Effector memory CD4-positive, alpha-beta T cell (primary cell): ENCODE measurements around the gene DNM3.
"Not testable (repeated sequence)": the region's sequence is repeated elsewhere in the genome, so short reads cannot be mapped to it uniquely, and the experiment has no call there.

ENCODE experiments used
- DNase-seq, 3 donors: peaks; one replicate each; pipeline ENCODE4 v3.0.0-alpha.2; 2020
- H3K27ac ChIP-seq: 2 replicates; pipeline ENCODE4 v1.7.0; 2013; ENCODE audit warnings: mild to moderate bottlenecking, low read length, moderate library complexity; ENCODE audit not compliant: insufficient read depth, poor library complexity, severe bottlenecking
- H3K27me3 ChIP-seq: replicated peaks from 2 replicates; pipeline ENCODE4 v1.7.0; 2013; ENCODE audit warnings: mild to moderate bottlenecking, low read length; ENCODE audit not compliant: insufficient read depth, control insufficient read depth, poor library complexity, severe bottlenecking
- H3K36me3 ChIP-seq: 2 replicates; pipeline ENCODE4 v1.7.0; 2013; ENCODE audit warnings: mild to moderate bottlenecking, low read length, moderate library complexity; ENCODE audit not compliant: control insufficient read depth, insufficient read depth
- H3K4me1 ChIP-seq: 2 replicates; pipeline ENCODE4 v1.7.0; 2013; ENCODE audit warnings: low read length, mild to moderate bottlenecking; ENCODE audit not compliant: control insufficient read depth, insufficient read depth, poor library complexity, severe bottlenecking
- H3K4me3 ChIP-seq: 2 replicates; pipeline ENCODE4 v1.7.0; 2013; ENCODE audit warnings: low read length, low read depth, mild to moderate bottlenecking; ENCODE audit not compliant: insufficient read depth, poor library complexity, severe bottlenecking
- H3K9me3 ChIP-seq: 2 replicates; pipeline ENCODE4 v1.7.0; 2013; ENCODE audit warnings: mild to moderate bottlenecking, low read length, moderate library complexity; ENCODE audit not compliant: control insufficient read depth

Gene DNM3

GRCh38 chr1:172069534-172069933 lies 228.2 kb downstream of the DNM3 start:
- Histone ChIP-seq H3K27ac (no peak overlapping the region), H3K4me1 (no peaks in the 10 kb centered on the region), H3K9me3 (no peaks in the 10 kb centered on the region), H3K27me3 (no peaks in the 10 kb centered on the region), H3K4me3 (no peak overlapping the region), H3K36me3 (no peaks in the 10 kb centered on the region)
- DNase-seq = no peak

DNA sequence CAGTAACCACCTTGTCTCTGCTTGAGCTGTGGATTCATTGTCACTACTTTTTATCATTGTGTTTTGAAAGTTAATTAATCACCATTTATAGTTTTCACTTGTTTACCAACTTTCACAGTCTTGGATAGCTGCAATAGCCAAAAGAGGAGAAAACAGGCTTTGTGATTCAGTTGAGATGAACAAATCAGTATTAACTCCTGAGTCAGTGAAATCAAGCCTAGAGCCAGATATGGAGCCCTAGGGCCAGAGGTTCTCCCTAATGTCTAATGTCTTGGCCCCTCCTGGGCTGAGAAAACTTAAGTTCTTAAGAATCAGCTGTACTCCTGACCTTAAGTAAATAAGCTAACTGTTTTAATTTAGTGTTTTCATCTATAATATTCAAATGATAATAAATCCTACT lies 228.8 kb downstream of the DNM3 start:
- no peak overlapping the region for H3K27ac ChIP-seq
- H3K36me3 ChIP-seq = no peaks in the 10 kb centered on the region
- H3K27me3 ChIP-seq = no peaks in the 10 kb centered on the region
- no peaks in the 10 kb centered on the region for H3K4me1 ChIP-seq
- no peaks in the 10 kb centered on the region for H3K9me3 ChIP-seq
- no peak overlapping the region for H3K4me3 ChIP-seq
- no peak for DNase-seq

- Histone ChIP-seq H3K4me3 (no peak overlapping the region), H3K4me1 (no peaks in the 10 kb centered on the region), H3K27ac (no peak overlapping the region), H3K9me3 (no peaks in the 10 kb centered on the region), H3K27me3 (no peaks in the 10 kb centered on the region), H3K36me3 (no peaks in the 10 kb centered on the region)
- DNase-seq = no peak
These were observed 230.4 kb downstream of the DNM3 start for GRCh38 chr1:172071746-172072145.

DNA sequence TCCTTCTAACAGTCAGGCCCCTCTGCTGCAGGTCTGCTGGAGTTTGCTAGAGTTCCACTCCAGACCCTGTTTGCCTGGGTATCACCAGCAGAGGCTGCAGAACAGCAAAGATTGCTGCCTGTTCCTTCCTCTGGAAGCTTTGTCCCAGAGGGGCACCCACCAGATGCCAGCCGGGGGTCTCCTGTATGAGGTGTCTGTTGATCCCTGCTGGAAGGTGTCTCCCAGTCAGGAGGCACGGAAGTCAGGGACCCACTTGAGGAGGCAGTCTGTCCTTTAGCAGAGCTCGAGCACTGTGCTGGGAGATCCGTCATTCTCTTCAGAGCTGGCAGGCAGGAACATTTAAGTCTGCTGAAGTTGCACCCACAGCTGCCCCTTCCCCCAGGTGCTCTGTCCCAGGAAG lies 238.6 kb downstream of the DNM3 start:
- not testable (repeated sequence) for H3K4me1 ChIP-seq, H3K9me3 ChIP-seq, H3K27me3 ChIP-seq, H3K36me3 ChIP-seq, DNase-seq, H3K4me3 ChIP-seq, H3K27ac ChIP-seq

- Histone ChIP-seq H3K36me3 (no peaks in the 10 kb centered on the region), H3K4me1 (no peaks in the 10 kb centered on the region), H3K4me3 (no peak overlapping the region), H3K27me3 (no peaks in the 10 kb centered on the region), H3K27ac (no peak overlapping the region), H3K9me3 (no peaks in the 10 kb centered on the region)
- no peak for DNase-seq
These were observed 241.9 kb downstream of the DNM3 start for GRCh38 chr1:172083191-172083590.

DNA sequence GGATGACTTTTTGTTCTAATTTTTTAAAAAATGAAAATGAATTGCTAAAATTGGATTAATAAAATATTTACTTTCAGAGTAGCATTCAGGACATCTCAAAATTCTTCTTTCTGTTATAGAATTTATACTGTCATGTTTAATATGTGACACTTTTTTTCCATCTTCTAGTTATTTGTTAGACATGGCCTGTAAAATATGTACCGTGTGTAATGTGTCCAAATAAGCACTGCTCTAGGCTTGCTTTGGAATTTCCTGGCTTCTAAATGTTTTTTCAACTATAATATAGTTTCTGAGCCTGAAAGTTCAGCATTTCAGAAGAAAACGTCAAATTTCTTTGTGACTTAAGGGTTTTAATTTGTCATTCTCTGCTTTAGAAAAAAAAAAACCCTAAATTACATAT lies 243.6 kb downstream of the DNM3 start:
- no peak for DNase-seq
- Histone ChIP-seq H3K4me1 (no peaks in the 10 kb centered on the region), H3K27ac (no peak overlapping the region), H3K9me3 (no peaks in the 10 kb centered on the region), H3K36me3 (no peaks in the 10 kb centered on the region), H3K27me3 (no peaks in the 10 kb centered on the region), H3K4me3 (no peak overlapping the region)

DNA sequence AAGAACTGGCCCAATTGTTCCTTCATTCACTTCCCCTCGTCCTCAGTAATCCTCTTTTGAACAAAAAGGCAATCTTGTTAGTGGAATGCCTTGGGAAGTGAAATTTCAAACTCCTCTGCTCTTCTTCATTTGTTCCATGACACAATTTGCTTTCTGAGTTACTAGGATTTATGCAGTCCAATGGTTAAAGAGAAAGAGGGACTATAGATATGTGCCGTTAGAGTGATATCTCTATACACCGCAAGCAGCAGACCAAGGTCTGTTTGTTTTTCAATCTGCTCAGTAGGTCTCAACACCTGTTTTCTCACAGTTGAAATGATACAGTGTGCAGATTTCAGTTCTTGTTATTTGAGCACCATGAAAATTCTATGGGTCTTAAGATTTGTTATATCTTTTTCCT lies 244.0 kb downstream of the DNM3 start:
- Histone ChIP-seq H3K9me3 (no peaks in the 10 kb centered on the region), H3K36me3 (no peaks in the 10 kb centered on the region), H3K4me1 (no peaks in the 10 kb centered on the region), H3K27ac (no peak overlapping the region), H3K27me3 (no peaks in the 10 kb centered on the region), H3K4me3 (no peak overlapping the region)
- DNase-seq = no peak

GRCh38 chr1:172086137-172086536 lies 244.8 kb downstream of the DNM3 start:
- Histone ChIP-seq H3K4me3 (no peak overlapping the region), H3K4me1 (no peaks in the 10 kb centered on the region), H3K27ac (no peak overlapping the region), H3K9me3 (no peaks in the 10 kb centered on the region), H3K36me3 (no peaks in the 10 kb centered on the region), H3K27me3 (no peaks in the 10 kb centered on the region)
- DNase-seq = no peak

DNA sequence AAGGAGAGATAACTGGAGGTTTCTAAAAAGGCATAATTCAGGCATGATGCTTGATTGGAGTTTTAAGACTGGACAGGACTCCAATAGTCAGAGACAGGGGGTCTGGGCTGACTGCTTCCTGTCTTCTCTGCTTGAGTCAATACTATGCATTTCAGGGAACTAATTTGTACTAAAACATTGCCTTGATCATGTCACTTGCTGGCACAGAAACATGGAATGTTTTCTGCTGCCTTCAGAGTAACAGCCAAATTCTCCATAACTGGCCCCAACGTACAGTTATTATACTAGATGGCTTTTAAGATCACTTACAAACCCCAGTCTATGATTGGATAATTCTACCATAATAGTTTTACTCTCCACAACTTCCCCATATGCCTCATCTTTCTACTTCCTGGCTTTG lies 247.0 kb downstream of the DNM3 start:
- no peaks in the 10 kb centered on the region for H3K27me3 ChIP-seq
- H3K36me3 ChIP-seq = no peaks in the 10 kb centered on the region
- no peak for DNase-seq
- no peak overlapping the region for H3K4me3 ChIP-seq
- no peak overlapping the region for H3K27ac ChIP-seq
- H3K4me1 ChIP-seq = no peaks in the 10 kb centered on the region
- H3K9me3 ChIP-seq = no peaks in the 10 kb centered on the region

DNA sequence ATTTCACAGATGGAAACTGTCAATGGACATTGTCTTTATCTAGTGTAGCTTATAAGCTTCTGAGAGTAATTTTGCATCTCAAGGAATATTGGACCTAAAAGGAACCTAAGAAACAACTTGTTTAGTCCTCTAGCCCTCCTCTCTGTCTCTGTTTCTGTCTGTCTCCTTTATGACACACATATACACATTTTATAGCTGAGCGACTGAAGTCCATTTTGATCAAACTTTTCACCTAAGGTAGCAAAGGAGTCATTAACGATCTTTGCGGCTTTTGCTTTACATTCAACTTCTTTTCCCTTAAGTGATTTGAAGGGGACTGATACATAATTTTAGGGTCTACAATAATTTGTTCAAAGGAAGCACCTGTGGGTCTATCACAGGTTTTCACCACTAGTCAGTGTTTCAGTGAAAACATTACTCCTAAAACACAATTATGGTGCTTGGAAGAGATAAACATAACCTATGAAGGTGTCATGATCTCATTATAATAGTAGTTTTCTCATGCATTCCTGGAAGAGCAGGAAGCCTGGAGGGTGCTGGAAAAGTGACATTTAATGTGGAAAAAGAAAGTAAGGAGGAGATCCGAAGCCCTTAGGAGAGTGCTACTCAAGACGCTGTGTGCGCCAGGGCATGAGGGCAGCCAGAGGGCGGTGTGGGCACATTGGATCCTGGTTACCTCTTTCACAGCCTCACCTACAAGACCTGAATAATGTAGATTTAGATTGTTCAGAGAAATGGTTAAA lies 248.6 kb downstream of the DNM3 start:
- H3K4me1 ChIP-seq = no peaks in the 10 kb centered on the region
- peak; percentile 4 to 34 (median 18) for DNase-seq
- no peaks in the 10 kb centered on the region for H3K36me3 ChIP-seq
- no peak overlapping the region for H3K4me3 ChIP-seq
- H3K27ac ChIP-seq = no peak overlapping the region
- H3K27me3 ChIP-seq = no peaks in the 10 kb centered on the region
- H3K9me3 ChIP-seq = no peaks in the 10 kb centered on the region
